Measurements from ENCODE around the gene LRRC7.
"Not testable (repeated sequence)": the region's sequence is repeated elsewhere in the genome, so short reads cannot be mapped to it uniquely, and the experiment has no call there.

The LRRC7 gene

DNA sequence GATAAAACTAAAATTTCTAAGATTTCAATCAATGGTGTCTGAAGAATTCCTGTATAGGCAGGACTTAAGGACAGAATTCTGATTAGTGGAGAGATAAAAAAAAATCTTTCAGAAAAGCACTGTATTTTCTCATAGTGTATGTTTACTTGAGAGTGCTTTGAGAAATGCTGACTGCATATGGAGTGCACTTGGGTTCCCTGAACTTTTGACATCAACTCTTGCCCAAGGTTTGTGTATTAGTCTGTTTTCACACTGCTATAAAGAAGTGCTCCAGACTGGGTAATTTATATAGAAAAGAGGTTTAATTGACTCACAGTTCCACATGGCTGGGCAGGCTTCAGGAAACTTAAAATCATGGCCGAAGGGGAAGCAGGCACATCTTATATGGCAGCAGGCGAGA lies 362.7 kb downstream of the LRRC7 start:
- Histone ChIP-seq H3K36me3 (ENCODE audit: control insufficient read depth in 1 of 2, insufficient read depth in 2 of 2, low read length in 2 of 2) (no peaks in the 10 kb centered on the region), H3K27me3 (ENCODE audit: low read depth, low read length) (no peaks in the 10 kb centered on the region), H3K27ac (ENCODE audit: low read length) (no peak overlapping the region), H3K4me1 (ENCODE audit: control insufficient read depth in 1 of 2, insufficient read depth in 2 of 2, low read length in 2 of 2) (no peaks in the 10 kb centered on the region), H3K4me3 (ENCODE audit: low read depth in 1 of 2, low read length in 2 of 2) (no peak overlapping the region), H3K9me3 (ENCODE audit: control insufficient read depth in 1 of 2, low read length in 2 of 2) (no peaks in the 10 kb centered on the region)

DNA sequence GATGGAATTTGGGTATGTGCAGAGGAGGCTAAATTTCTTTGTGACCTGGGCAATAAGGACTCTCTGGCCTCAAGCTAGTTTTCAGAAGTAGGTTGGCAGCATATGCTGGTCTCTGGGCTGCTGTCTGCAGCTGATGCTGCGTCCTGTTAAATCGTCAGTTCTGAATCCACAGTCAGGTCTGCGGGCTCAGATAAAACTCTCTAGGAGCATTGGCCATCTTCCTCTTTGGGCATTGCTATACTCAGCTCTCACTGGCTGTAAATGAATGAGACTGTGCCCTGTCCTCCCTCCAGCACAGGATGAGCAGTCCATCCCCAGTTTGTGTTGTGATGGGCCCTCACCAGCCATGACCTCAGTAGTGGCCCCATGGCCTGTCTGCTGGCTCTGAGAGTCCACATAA lies 365.0 kb downstream of the LRRC7 start:
- no peak overlapping the region for H3K4me3 ChIP-seq (ENCODE audit: low read depth in 1 of 2, low read length in 2 of 2)
- no peaks in the 10 kb centered on the region for H3K36me3 ChIP-seq (ENCODE audit: control insufficient read depth in 1 of 2, insufficient read depth in 2 of 2, low read length in 2 of 2)
- no peaks in the 10 kb centered on the region for H3K9me3 ChIP-seq (ENCODE audit: control insufficient read depth in 1 of 2, low read length in 2 of 2)
- H3K27ac ChIP-seq (ENCODE audit: low read length) = no peak overlapping the region
- no peaks in the 10 kb centered on the region for H3K27me3 ChIP-seq (ENCODE audit: low read depth, low read length)
- no peaks in the 10 kb centered on the region for H3K4me1 ChIP-seq (ENCODE audit: control insufficient read depth in 1 of 2, insufficient read depth in 2 of 2, low read length in 2 of 2)

DNA sequence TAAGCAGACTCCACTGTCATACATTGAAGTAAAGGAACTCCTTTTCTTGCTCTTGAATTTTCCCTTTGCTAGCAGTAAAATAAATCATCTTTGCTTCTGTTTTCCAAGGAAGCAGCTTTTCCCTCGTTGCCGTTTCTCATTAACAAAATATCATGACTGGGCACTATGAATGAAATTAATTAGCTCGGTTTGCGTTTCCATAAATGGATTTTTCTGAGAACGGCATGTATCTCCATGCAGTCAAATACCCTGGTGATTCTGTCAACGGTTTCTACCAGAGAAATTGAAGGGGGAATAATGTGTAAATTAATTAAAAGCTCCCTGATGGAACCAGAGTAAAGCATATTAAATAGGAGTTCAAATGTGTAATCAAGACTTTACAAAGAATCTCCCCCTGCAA lies 372.5 kb downstream of the LRRC7 start:
- Histone ChIP-seq H3K9me3 (ENCODE audit: control insufficient read depth in 1 of 2, low read length in 2 of 2) (peaks cover 0 to 4% of the 10 kb centered on the region in 2 donors), H3K4me3 (ENCODE audit: low read depth in 1 of 2, low read length in 2 of 2) (no peak overlapping the region), H3K36me3 (ENCODE audit: control insufficient read depth in 1 of 2, insufficient read depth in 2 of 2, low read length in 2 of 2) (no peaks in the 10 kb centered on the region), H3K27me3 (ENCODE audit: low read depth, low read length) (no peaks in the 10 kb centered on the region), H3K27ac (ENCODE audit: low read length) (no peak overlapping the region), H3K4me1 (ENCODE audit: control insufficient read depth in 1 of 2, insufficient read depth in 2 of 2, low read length in 2 of 2) (no peaks in the 10 kb centered on the region)

DNA sequence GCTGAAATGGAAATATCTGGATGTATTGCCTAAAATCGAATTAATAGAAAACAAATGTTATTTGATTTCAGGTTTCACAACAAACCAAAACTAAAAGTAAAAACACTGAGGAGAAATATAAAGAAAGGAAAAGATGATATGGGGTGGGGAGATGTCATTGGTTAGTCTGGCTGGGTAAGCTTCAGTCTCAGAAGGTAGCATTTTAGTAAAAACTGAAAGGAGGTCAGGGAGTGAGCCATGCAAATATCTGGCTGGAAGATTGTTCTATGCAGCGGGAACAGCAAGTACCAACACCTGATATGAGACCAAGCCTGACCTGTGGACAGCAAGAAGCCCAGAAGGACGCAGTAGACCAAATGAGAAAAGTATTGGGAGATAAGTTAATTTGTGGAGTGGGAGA lies 373.1 kb downstream of the LRRC7 start:
- Histone ChIP-seq H3K27me3 (ENCODE audit: low read depth, low read length) (no peaks in the 10 kb centered on the region), H3K36me3 (ENCODE audit: control insufficient read depth in 1 of 2, insufficient read depth in 2 of 2, low read length in 2 of 2) (no peaks in the 10 kb centered on the region), H3K4me3 (ENCODE audit: low read depth in 1 of 2, low read length in 2 of 2) (no peak overlapping the region), H3K9me3 (ENCODE audit: control insufficient read depth in 1 of 2, low read length in 2 of 2) (peaks cover 0 to 6% of the 10 kb centered on the region in 2 donors), H3K4me1 (ENCODE audit: control insufficient read depth in 1 of 2, insufficient read depth in 2 of 2, low read length in 2 of 2) (no peaks in the 10 kb centered on the region), H3K27ac (ENCODE audit: low read length) (no peak overlapping the region)

DNA sequence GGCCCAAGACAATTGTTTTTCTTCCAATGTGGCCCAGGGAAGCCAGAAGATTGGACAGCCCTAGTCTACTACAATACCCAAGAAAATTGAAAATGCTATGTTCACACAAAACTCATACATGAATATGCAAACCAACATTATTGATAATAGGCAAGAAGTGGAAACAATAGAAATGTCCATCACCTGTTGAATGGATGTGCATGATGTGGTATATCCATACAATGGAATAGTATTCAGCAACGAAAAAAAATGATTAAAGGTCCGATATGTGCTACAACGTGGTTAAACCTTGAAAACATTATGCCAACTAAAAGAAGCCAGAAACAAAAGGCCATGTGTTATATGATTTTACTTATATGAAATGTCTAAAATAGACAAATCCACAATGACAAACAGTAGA lies 375.3 kb downstream of the LRRC7 start:
- no peaks in the 10 kb centered on the region for H3K4me1 ChIP-seq (ENCODE audit: control insufficient read depth in 1 of 2, insufficient read depth in 2 of 2, low read length in 2 of 2)

DNA sequence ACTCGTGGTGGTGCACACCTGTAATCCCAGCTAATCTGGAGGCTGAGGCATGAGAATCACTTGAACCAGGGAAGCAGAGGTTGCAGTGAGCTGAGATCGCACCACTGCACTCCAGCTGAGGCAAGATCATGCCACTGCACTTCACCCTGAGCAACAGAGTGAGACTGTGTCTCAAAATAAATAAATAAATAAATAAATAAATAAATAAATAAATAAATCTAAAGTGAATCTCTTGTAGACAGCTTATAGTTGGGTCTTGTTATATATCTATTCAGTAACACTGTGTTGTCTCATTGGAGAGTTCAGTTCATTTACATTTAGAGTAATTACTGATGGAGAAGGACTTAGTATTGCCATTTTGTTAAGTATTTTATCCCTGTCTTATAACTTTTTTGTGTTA lies 379.2 kb downstream of the LRRC7 start:
- Histone ChIP-seq H3K27me3 (ENCODE audit: low read depth, low read length) (no peaks in the 10 kb centered on the region), H3K4me3 (ENCODE audit: low read depth in 1 of 2, low read length in 2 of 2) (no peak overlapping the region), H3K27ac (ENCODE audit: low read length) (no peak overlapping the region), H3K9me3 (ENCODE audit: control insufficient read depth in 1 of 2, low read length in 2 of 2) (peaks cover 0 to 9% of the 10 kb centered on the region in 2 donors), H3K4me1 (ENCODE audit: control insufficient read depth in 1 of 2, insufficient read depth in 2 of 2, low read length in 2 of 2) (no peaks in the 10 kb centered on the region), H3K36me3 (ENCODE audit: control insufficient read depth in 1 of 2, insufficient read depth in 2 of 2, low read length in 2 of 2) (no peaks in the 10 kb centered on the region)

More for the DNA sequence above, 375.3 kb downstream of the LRRC7 start:
- Histone ChIP-seq H3K4me3 (ENCODE audit: low read depth in 1 of 2, low read length in 2 of 2) (no peak overlapping the region), H3K9me3 (ENCODE audit: control insufficient read depth in 1 of 2, low read length in 2 of 2) (peaks cover 0 to 9% of the 10 kb centered on the region in 2 donors), H3K27me3 (ENCODE audit: low read depth, low read length) (no peaks in the 10 kb centered on the region), H3K36me3 (ENCODE audit: control insufficient read depth in 1 of 2, insufficient read depth in 2 of 2, low read length in 2 of 2) (no peaks in the 10 kb centered on the region), H3K27ac (ENCODE audit: low read length) (no peak overlapping the region)

DNA sequence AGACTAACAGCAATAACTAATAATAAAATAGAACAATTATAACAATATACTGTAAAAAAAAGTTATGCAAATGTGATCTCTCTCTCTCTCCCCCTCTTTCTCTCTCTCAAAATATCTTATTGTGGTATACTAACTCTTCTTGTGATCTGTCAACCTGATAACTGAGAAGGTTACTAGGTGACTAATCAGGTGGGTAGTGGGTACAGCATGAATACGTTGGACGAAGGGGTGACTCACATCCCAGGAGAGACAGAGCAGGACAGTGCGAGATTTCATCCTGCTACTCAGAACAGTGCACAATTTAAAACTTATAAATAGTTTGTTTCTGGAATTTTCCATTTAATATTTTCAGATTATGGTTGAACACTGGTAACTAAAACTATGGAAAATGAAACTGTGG lies 380.1 kb downstream of the LRRC7 start:
- Histone ChIP-seq H3K27ac (ENCODE audit: low read length) (no peak overlapping the region), H3K36me3 (ENCODE audit: control insufficient read depth in 1 of 2, insufficient read depth in 2 of 2, low read length in 2 of 2) (no peaks in the 10 kb centered on the region), H3K27me3 (ENCODE audit: low read depth, low read length) (no peaks in the 10 kb centered on the region), H3K4me3 (ENCODE audit: low read depth in 1 of 2, low read length in 2 of 2) (no peak overlapping the region), H3K4me1 (ENCODE audit: control insufficient read depth in 1 of 2, insufficient read depth in 2 of 2, low read length in 2 of 2) (no peaks in the 10 kb centered on the region), H3K9me3 (ENCODE audit: control insufficient read depth in 1 of 2, low read length in 2 of 2) (peaks cover 0 to 9% of the 10 kb centered on the region in 2 donors)

DNA sequence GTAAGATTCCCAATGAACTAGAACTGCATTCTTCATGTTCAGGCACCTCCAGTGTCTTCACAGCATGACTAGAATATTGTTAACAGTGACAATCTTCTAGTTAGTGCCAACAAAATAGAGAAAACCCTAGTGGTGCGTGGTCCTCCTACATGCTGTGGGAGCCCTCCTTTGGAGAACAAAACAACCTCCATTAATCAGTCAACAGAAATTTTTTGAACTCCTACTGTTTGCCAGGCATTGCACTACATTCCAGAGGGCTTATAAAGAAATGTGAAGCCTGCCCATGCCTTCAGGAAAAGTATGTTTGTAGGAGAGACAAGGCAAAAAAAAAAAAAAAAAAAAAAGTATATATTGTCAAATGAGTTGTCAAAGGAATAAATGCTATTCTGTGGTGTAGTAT lies 385.0 kb downstream of the LRRC7 start:
- Histone ChIP-seq H3K9me3 (ENCODE audit: control insufficient read depth in 1 of 2, low read length in 2 of 2) (no peaks in the 10 kb centered on the region), H3K36me3 (ENCODE audit: control insufficient read depth in 1 of 2, insufficient read depth in 2 of 2, low read length in 2 of 2) (no peaks in the 10 kb centered on the region), H3K27ac (ENCODE audit: low read length) (no peak overlapping the region), H3K4me1 (ENCODE audit: control insufficient read depth in 1 of 2, insufficient read depth in 2 of 2, low read length in 2 of 2) (no peaks in the 10 kb centered on the region), H3K27me3 (ENCODE audit: low read depth, low read length) (no peaks in the 10 kb centered on the region), H3K4me3 (ENCODE audit: low read depth in 1 of 2, low read length in 2 of 2) (no peak overlapping the region)

DNA sequence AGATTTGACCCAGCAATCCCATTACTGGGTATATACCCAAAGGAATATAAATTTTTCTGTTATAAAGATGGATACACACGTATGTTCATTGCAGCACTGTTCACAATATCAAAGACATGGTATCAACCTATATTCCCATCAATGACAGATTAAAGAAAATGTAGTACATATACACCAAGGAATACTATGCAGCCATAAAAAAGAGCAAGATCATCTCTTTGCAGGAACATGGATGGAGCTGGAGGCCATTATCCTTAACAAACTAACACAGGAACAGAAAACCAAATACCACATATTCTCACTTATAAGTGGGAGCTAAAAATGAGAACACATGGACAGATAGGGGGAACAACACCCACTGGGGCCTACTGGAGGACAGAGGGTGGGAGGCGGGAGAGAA lies 394.7 kb downstream of the LRRC7 start:
- H3K9me3 ChIP-seq (ENCODE audit: control insufficient read depth in 1 of 2, low read length in 2 of 2); H3K4me3 ChIP-seq (ENCODE audit: low read depth in 1 of 2, low read length in 2 of 2); H3K27ac ChIP-seq (ENCODE audit: low read length); H3K27me3 ChIP-seq (ENCODE audit: low read depth, low read length); H3K4me1 ChIP-seq (ENCODE audit: control insufficient read depth in 1 of 2, insufficient read depth in 2 of 2, low read length in 2 of 2); H3K36me3 ChIP-seq (ENCODE audit: control insufficient read depth in 1 of 2, insufficient read depth in 2 of 2, low read length in 2 of 2): not testable (repeated sequence)

DNA sequence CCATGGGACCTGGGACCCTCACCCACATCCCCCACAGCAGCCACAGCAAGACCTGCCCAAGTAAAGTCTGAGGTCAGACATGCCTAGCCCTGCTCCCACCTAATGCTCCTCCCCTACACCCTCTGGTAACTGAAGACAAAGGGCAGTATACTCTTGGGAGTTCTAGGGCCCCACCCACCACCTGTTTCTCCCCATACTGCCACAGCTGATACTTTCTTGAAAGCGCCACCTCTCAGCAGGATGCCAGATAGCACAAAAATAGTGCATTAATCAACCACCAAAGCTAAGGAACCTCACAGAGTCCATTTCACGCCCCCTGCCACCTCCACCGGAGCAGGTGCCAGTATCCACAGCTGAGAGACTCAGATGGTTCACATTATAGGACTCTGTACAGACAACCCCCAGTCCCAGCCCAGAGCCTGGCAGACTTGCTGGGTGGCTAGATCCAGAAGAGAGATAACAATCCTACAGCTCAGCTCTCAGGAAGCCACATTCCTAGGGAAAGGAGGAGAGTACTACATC lies 399.6 kb downstream of the LRRC7 start:
- Histone ChIP-seq H3K4me3 (ENCODE audit: low read depth in 1 of 2, low read length in 2 of 2) (no peak overlapping the region), H3K27me3 (ENCODE audit: low read depth, low read length) (no peaks in the 10 kb centered on the region), H3K27ac (ENCODE audit: low read length) (no peak overlapping the region), H3K36me3 (ENCODE audit: control insufficient read depth in 1 of 2, insufficient read depth in 2 of 2, low read length in 2 of 2) (no peaks in the 10 kb centered on the region), H3K4me1 (ENCODE audit: control insufficient read depth in 1 of 2, insufficient read depth in 2 of 2, low read length in 2 of 2) (no peaks in the 10 kb centered on the region), H3K9me3 (ENCODE audit: control insufficient read depth in 1 of 2, low read length in 2 of 2) (no peaks in the 10 kb centered on the region)

DNA sequence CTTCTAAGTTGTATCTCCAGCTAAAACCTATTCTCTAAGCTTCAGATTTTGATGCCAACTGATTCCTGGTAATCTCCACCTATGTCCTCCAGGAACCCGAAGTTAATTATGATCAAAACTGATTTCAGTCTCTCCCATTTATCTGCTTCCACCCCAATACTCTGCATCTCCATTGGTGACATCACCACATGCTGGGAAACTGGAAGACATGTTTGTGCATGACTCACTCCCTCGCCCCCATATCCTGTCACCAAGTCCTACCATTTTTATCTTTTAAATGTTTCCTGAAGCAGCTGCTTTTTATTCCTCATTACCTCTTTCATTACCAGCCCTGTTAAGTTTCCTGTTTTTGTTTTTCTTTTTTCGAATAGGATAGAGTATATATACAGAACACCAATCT lies 409.2 kb downstream of the LRRC7 start:
- no peaks in the 10 kb centered on the region for H3K4me1 ChIP-seq (ENCODE audit: control insufficient read depth in 1 of 2, insufficient read depth in 2 of 2, low read length in 2 of 2)
- H3K4me3 ChIP-seq (ENCODE audit: low read depth in 1 of 2, low read length in 2 of 2) = no peak overlapping the region
- no peak overlapping the region for H3K27ac ChIP-seq (ENCODE audit: low read length)
- no peaks in the 10 kb centered on the region for H3K9me3 ChIP-seq (ENCODE audit: control insufficient read depth in 1 of 2, low read length in 2 of 2)
- no peaks in the 10 kb centered on the region for H3K27me3 ChIP-seq (ENCODE audit: low read depth, low read length)
- no peaks in the 10 kb centered on the region for H3K36me3 ChIP-seq (ENCODE audit: control insufficient read depth in 1 of 2, insufficient read depth in 2 of 2, low read length in 2 of 2)

DNA sequence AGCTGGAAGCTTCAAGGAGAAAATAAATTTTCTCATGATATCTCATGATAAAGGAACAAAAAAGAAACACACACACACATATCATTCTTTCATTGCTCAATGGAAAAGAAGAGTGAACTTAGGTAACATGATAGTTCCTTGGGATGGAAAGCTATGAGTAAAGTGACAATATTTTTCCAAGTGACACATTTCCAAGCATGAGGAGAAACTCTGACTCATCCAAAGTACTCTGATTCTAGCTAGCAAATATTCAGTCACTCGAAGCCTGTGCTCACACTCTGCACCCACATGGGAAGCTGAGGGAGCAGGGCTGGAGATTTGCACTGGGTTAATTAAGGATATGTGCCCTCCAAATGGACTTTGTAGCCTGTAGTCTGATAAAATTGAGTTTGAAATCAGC lies 415.3 kb downstream of the LRRC7 start:
- Histone ChIP-seq H3K36me3 (ENCODE audit: control insufficient read depth in 1 of 2, insufficient read depth in 2 of 2, low read length in 2 of 2) (no peaks in the 10 kb centered on the region), H3K4me1 (ENCODE audit: control insufficient read depth in 1 of 2, insufficient read depth in 2 of 2, low read length in 2 of 2) (no peaks in the 10 kb centered on the region), H3K4me3 (ENCODE audit: low read depth in 1 of 2, low read length in 2 of 2) (no peak overlapping the region), H3K27me3 (ENCODE audit: low read depth, low read length) (no peaks in the 10 kb centered on the region), H3K27ac (ENCODE audit: low read length) (no peak overlapping the region), H3K9me3 (ENCODE audit: control insufficient read depth in 1 of 2, low read length in 2 of 2) (no peaks in the 10 kb centered on the region)

All from muscle layer of duodenum (tissue), 2 donors.